Kidney (tissue), 14 donors: ENCODE measurements around the gene ARHGEF11. TPM values are rescaled to one million over a fixed set of nuclear protein-coding genes. Genes with fewer than 3 reads are reported as not detected.

Source experiments
- DNase-seq, 5 donors: peaks; one replicate each; pipeline ENCODE4 v3.0.0-alpha.2; 2013 to 2020
- FAIRE-seq: peaks from 2 replicates; lab custom pipeline; 2012; peaks lifted over from hg19 to GRCh38; lab: Jason Lieb, UNC
- H3K27ac ChIP-seq, 2 donors: one replicate each; pipeline ENCODE4 v1.7.0; 2013; ENCODE audit warnings: low read depth in 2 of 2, low read length in 2 of 2, inconsistent platforms in 1 of 2
- H3K27me3 ChIP-seq: one replicate; pipeline ENCODE4 v1.7.1; 2013; ENCODE audit warnings: low read length, inconsistent platforms; ENCODE audit not compliant: control insufficient read depth, insufficient read depth
- H3K36me3 ChIP-seq, 3 donors: one replicate each; pipeline versions ENCODE4 v1.7.0 to v1.7.1; 2013; ENCODE audit warnings: low read length in 3 of 3, control low read depth in 1 of 3, inconsistent platforms in 1 of 3; ENCODE audit not compliant: insufficient read depth in 3 of 3, control insufficient read depth in 2 of 3
- H3K4me1 ChIP-seq, 3 donors: one replicate each; pipeline versions ENCODE4 v1.7.0 to v1.7.1; 2013; ENCODE audit warnings: low read length in 3 of 3, inconsistent platforms in 1 of 3, low read depth in 1 of 3; ENCODE audit not compliant: control insufficient read depth in 2 of 3, insufficient read depth in 2 of 3
- H3K4me3 ChIP-seq, 3 donors: one replicate each; pipeline versions ENCODE4 v1.7.0 to v1.8.1; 2013; ENCODE audit warnings: low read length in 3 of 3, control low read depth in 1 of 3, inconsistent platforms in 1 of 3
- H3K9ac ChIP-seq, 3 donors: one replicate each; pipeline versions ENCODE4 v1.7.0 to v1.7.1; 2013; ENCODE audit warnings: low read length in 3 of 3, control low read depth in 1 of 3, inconsistent platforms in 1 of 3
- H3K9me3 ChIP-seq, 3 donors: one replicate each; pipeline versions ENCODE4 v1.7.0 to v1.7.1; 2013; ENCODE audit warnings: low read length in 3 of 3, control low read depth in 1 of 3, inconsistent platforms in 1 of 3; ENCODE audit not compliant: control insufficient read depth in 2 of 3, insufficient read depth in 1 of 3
- CTCF ChIP-seq: IDR thresholded peaks from 3 replicates; pipeline ENCODE4 v1.5.1; 2012; ENCODE audit warnings: mild to moderate bottlenecking, moderate library complexity, borderline replicate concordance; ENCODE audit not compliant: insufficient read depth; ENCODE audit errors: extremely low read depth
- intact Hi-C: fragments of 100-400 bp; cut with DNase I; formaldehyde crosslinking; loops from one replicate; pipeline ENCODE4 v1.11.1; 2022
- polyA plus RNA-seq: library from polyadenylated mRNA; stranded (reverse); fragments of 350-450 nt; fragmentation: Illumina TruSeq; extraction: RNeasy Lipid Tissue Mini Kit (QIAGEN cat#74804); gene quantifications from one replicate; pipeline ENCODE4 v1.2.3, GENCODE V29; 2014; ENCODE audit warnings: low read depth, low replicate concordance; ENCODE audit not compliant: insufficient read depth
- total RNA-seq: library from RNA; stranded (reverse); fragmentation: NEBNext Ultra II Directional; extraction: Animal tissue kit (Norgen Biotek cat#: 25700); gene quantifications from one replicate; pipeline ENCODE4 v1.2.1, GENCODE V29; 2021
- donor health status: control.
- donor health status: control.
- donor health status: control.
- donor health status: control.
- donor health status: control.
- donor health status: DM: yes; HTN: yes; CAD: no.
- donor health status: Normal renal cell carcinoma (clear cell type).

ARHGEF11 gene
- total and polyA plus RNA-seq, 2 donors from 2014 or later = 8.8 to 36.4 TPM

- peaks cover 2 to 72% (median 59%) of the 10 kb centered on the region in 3 donors for H3K36me3 ChIP-seq
- no peaks in the 10 kb centered on the region for H3K4me1 ChIP-seq
- no peak for FAIRE-seq
- no peak overlapping the region for H3K27ac ChIP-seq
- intact Hi-C loops = no loop called here
- no peak overlapping the region for H3K9ac ChIP-seq
- no peak overlapping the region for H3K4me3 ChIP-seq
- no peaks in the 10 kb centered on the region for H3K27me3 ChIP-seq
- TF ChIP-seq CTCF = no peak
- peak in 1 of 5 donors; percentile 16 for DNase-seq
- no peaks in the 10 kb centered on the region for H3K9me3 ChIP-seq
Measured at GRCh38 chr1:156945881-156946661, 99.5 kb downstream of the ARHGEF11 start.

GRCh38 chr1:156944848-156945247, 100.7 kb downstream of the ARHGEF11 start:
- Histone ChIP-seq H3K27ac (no peak overlapping the region), H3K36me3 (peaks cover 2 to 75% (median 62%) of the 10 kb centered on the region in 3 donors), H3K27me3 (no peaks in the 10 kb centered on the region), H3K9me3 (no peaks in the 10 kb centered on the region), H3K4me1 (no peaks in the 10 kb centered on the region), H3K9ac (no peak overlapping the region), H3K4me3 (no peak overlapping the region)
- no peak for FAIRE-seq
- TF ChIP-seq CTCF = no peak
- no peak for DNase-seq
- intact Hi-C loops = no loop called here

- FAIRE-seq = no peak
- no peak for TF ChIP-seq CTCF
- intact Hi-C loops = no loop called here
- no peak for DNase-seq
- Histone ChIP-seq H3K9ac (no peak overlapping the region), H3K27me3 (no peaks in the 10 kb centered on the region), H3K4me3 (no peak overlapping the region), H3K4me1 (no peaks in the 10 kb centered on the region), H3K9me3 (no peaks in the 10 kb centered on the region), H3K36me3 (peaks cover 2 to 78% (median 61%) of the 10 kb centered on the region in 3 donors), H3K27ac (no peak overlapping the region)
Measured at GRCh38 chr1:156944268-156944667, 101.3 kb downstream of the ARHGEF11 start.

GRCh38 chr1:156943756-156944155, 101.8 kb downstream of the ARHGEF11 start:
- peak in 1 of 5 donors; percentile 24 for DNase-seq
- H3K36me3 ChIP-seq = peaks cover 2 to 78% (median 59%) of the 10 kb centered on the region in 3 donors
- no peaks in the 10 kb centered on the region for H3K4me1 ChIP-seq
- intact Hi-C loops = no loop called here
- H3K9me3 ChIP-seq = no peaks in the 10 kb centered on the region
- no peak for FAIRE-seq
- H3K27me3 ChIP-seq = no peaks in the 10 kb centered on the region
- H3K9ac ChIP-seq = no peak overlapping the region
- TF ChIP-seq CTCF = no peak
- no peak overlapping the region for H3K27ac ChIP-seq
- H3K4me3 ChIP-seq = no peak overlapping the region
